ENCODE measurements around the gene CUEDC1. TPM values are rescaled to one million over a fixed set of nuclear protein-coding genes. Genes with fewer than 3 reads are reported as not detected.

CUEDC1 gene
- total and polyA plus RNA-seq, 2 donors (not counting 1 experiment from before 2014, with no cell fraction given) = 0.57 TPM; not detected in 1

DNA sequence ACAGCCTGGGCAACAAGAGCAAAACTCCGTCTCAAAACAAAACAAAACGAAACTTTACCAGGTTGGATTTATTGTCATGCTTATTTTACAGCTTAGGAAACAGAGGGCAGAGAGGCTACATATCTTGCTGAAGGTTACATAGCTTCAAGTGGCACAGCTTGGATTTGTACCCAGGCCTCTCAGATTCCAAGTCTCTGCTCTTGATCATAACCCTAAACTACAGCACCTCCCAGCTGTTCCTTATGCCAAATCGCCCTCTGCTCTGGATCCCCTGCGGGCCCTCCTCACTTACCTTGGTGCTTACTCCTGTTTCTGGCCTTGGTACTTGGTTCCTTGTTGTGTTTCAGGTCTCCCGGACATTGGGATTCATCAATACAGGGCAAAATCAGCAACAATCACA, 11.7 kb upstream of the CUEDC1 start:
- POLR2A ChIA-PET = no interaction called here
- H3K9me3 Mint-ChIP-seq (ENCODE audit: insufficient read depth) = no peaks in the 10 kb centered on the region

DNA sequence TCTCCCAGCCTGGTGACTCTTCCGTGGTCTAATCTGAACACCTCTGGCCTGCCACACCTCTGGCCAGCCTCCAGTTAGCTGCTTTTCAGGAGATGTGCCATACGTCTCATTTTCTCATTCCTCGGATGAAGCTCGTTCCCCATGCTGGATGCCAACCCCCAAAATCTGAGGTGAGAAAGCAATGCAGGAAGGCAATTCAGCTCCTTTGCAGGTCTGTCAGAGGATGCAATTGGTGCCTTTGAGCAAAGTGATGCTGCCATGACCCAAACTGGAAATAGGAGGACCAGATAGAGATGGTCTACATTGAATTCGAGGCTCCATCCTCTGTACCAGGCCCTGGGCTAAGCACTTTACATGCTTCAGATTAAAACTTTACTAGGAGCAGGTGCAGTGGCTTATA, 11.0 kb upstream of the CUEDC1 start:
- Histone ChIP-seq H3K27ac (ENCODE audit: low read length in 2 of 2) (no peak overlapping the region), H3K4me2 (replicated peaks; ENCODE audit: low read depth, low read length, poor library complexity, severe bottlenecking) (no peak overlapping the region), H3K4me1 (ENCODE audit: control insufficient read depth in 2 of 2, insufficient read depth in 2 of 2, low read length in 2 of 2) (no peaks in the 10 kb centered on the region), H3K9ac (ENCODE audit: low read length) (no peak overlapping the region), H4K20me1 (ENCODE audit: control insufficient read depth, insufficient read depth, low read length, poor library complexity, severe bottlenecking) (no peaks in the 10 kb centered on the region), H3K9me3 (ENCODE audit: control extremely low read depth in 1 of 3, control insufficient read depth in 2 of 3, insufficient read depth in 1 of 3, low read length in 2 of 3) (no peaks in the 10 kb centered on the region), H3K4me3 (ENCODE audit: control extremely low read depth in 1 of 5, extremely low read depth in 1 of 5, insufficient read depth in 1 of 5, low read depth in 2 of 5, low read length in 4 of 5) (no peak overlapping the region), H3K36me3 (replicated peaks in 1 of 2; ENCODE audit: control extremely low read depth in 1 of 2, control insufficient read depth in 1 of 2, extremely low read depth in 1 of 2, insufficient read depth in 2 of 2, low read length in 1 of 2) (no peaks in the 10 kb centered on the region), H2AFZ (ENCODE audit: insufficient read depth, low read depth, low read length, poor library complexity, severe bottlenecking) (no peak overlapping the region), H3K79me2 (ENCODE audit: control insufficient read depth, insufficient read depth, low read length) (no peaks in the 10 kb centered on the region), H3K27me3 (replicated peaks in 1 of 4; ENCODE audit: control extremely low read depth in 1 of 4, control insufficient read depth in 3 of 4, insufficient read depth in 4 of 4, low read length in 3 of 4) (peaks cover 0 to 38% (median 8%) of the 10 kb centered on the region in 4 experiments)
- CTCF ChIA-PET = interaction anchor here (1.0 to 1.7 kb wide), 5 partner anchors 15 to 31 kb away, joined by 3 to 4 read pairs (median 3); no protein-coding TSS in a partner anchor
- Mint-ChIP-seq H3K4me1 (no peaks in the 10 kb centered on the region), H3K4me3 (no peak overlapping the region), H3K27me3 (peaks cover 45% of the 10 kb centered on the region), H3K9me3 (ENCODE audit: insufficient read depth) (no peaks in the 10 kb centered on the region), H3K27ac (no peak overlapping the region)
- ATAC-seq (ENCODE audit: low read depth) = no peak
- no peak for TF ChIP-seq EZH2 (IDR thresholded peaks at IDR 0.05; ENCODE audit: borderline replicate concordance, insufficient read depth, low read depth, low read length, poor library complexity, severe bottlenecking)
- TF ChIP-seq, protein P1, sequence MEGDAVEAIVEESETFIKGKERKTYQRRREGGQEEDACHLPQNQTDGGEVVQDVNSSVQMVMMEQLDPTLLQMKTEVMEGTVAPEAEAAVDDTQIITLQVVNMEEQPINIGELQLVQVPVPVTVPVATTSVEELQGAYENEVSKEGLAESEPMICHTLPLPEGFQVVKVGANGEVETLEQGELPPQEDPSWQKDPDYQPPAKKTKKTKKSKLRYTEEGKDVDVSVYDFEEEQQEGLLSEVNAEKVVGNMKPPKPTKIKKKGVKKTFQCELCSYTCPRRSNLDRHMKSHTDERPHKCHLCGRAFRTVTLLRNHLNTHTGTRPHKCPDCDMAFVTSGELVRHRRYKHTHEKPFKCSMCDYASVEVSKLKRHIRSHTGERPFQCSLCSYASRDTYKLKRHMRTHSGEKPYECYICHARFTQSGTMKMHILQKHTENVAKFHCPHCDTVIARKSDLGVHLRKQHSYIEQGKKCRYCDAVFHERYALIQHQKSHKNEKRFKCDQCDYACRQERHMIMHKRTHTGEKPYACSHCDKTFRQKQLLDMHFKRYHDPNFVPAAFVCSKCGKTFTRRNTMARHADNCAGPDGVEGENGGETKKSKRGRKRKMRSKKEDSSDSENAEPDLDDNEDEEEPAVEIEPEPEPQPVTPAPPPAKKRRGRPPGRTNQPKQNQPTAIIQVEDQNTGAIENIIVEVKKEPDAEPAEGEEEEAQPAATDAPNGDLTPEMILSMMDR (IDR thresholded peaks at IDR 0.05) = no peak
- WGBS (ENCODE audit: insufficient coverage) = 97% methylated on average over 5 of the region's 5 CpGs
- intact Hi-C loops (cut with micrococcal nuclease) = no loop called here
- DNase-seq = no peak
- POLR2A ChIA-PET = no interaction called here

More for the DNA sequence above, 11.7 kb upstream of the CUEDC1 start:
- DNase-seq = no peak
- CTCF ChIA-PET = interaction anchor here (1.0 to 1.7 kb wide), 4 partner anchors 14 to 30 kb away, joined by 3 to 4 read pairs (median 3); no protein-coding TSS in a partner anchor
- H3K27ac ChIP-seq (ENCODE audit: low read length in 2 of 2) = no peak overlapping the region
- H3K79me2 ChIP-seq (ENCODE audit: control insufficient read depth, insufficient read depth, low read length) = no peaks in the 10 kb centered on the region
- Mint-ChIP-seq H3K27me3 (peaks cover 43% of the 10 kb centered on the region), H3K4me3 (no peak overlapping the region), H3K4me1 (no peaks in the 10 kb centered on the region), H3K27ac (no peak overlapping the region)
- no peaks in the 10 kb centered on the region for H3K9me3 ChIP-seq (ENCODE audit: control extremely low read depth in 1 of 3, control insufficient read depth in 2 of 3, insufficient read depth in 1 of 3, low read length in 2 of 3)
- intact Hi-C loops (cut with micrococcal nuclease) = no loop called here
- no peak overlapping the region for H3K9ac ChIP-seq (ENCODE audit: low read length)
- ATAC-seq (ENCODE audit: low read depth) = no peak
- no peaks in the 10 kb centered on the region for H3K4me1 ChIP-seq (ENCODE audit: control insufficient read depth in 2 of 2, insufficient read depth in 2 of 2, low read length in 2 of 2)
- H3K36me3 ChIP-seq (replicated peaks in 1 of 2; ENCODE audit: control extremely low read depth in 1 of 2, control insufficient read depth in 1 of 2, extremely low read depth in 1 of 2, insufficient read depth in 2 of 2, low read length in 1 of 2) = no peaks in the 10 kb centered on the region
- no peak for TF ChIP-seq EZH2 (IDR thresholded peaks at IDR 0.05; ENCODE audit: borderline replicate concordance, insufficient read depth, low read depth, low read length, poor library complexity, severe bottlenecking)
- no peak overlapping the region for H3K4me2 ChIP-seq (replicated peaks; ENCODE audit: low read depth, low read length, poor library complexity, severe bottlenecking)
- WGBS (ENCODE audit: insufficient coverage) = 92% methylated on average over 2 of the region's 5 CpGs
- no peak overlapping the region for H3K4me3 ChIP-seq (ENCODE audit: control extremely low read depth in 1 of 5, extremely low read depth in 1 of 5, insufficient read depth in 1 of 5, low read depth in 2 of 5, low read length in 4 of 5)
- H3K27me3 ChIP-seq (replicated peaks in 1 of 4; ENCODE audit: control extremely low read depth in 1 of 4, control insufficient read depth in 3 of 4, insufficient read depth in 4 of 4, low read length in 3 of 4) = peaks cover 0 to 38% (median 7%) of the 10 kb centered on the region in 4 experiments
- H2AFZ ChIP-seq (ENCODE audit: insufficient read depth, low read depth, low read length, poor library complexity, severe bottlenecking) = no peak overlapping the region
- H4K20me1 ChIP-seq (ENCODE audit: control insufficient read depth, insufficient read depth, low read length, poor library complexity, severe bottlenecking) = no peaks in the 10 kb centered on the region

All from B cell (primary cell).